DMS153 treated with DMSO at 0.1 percent for 48 hours (cell line): ENCODE measurements around the gene CDK6.

Experiments used
- DNase-seq: peaks from one replicate; lab custom pipeline; 2025; ENCODE audit not compliant: unreplicated experiment; lab: John Stamatoyannopoulos, UW

Gene CDK6

DNA sequence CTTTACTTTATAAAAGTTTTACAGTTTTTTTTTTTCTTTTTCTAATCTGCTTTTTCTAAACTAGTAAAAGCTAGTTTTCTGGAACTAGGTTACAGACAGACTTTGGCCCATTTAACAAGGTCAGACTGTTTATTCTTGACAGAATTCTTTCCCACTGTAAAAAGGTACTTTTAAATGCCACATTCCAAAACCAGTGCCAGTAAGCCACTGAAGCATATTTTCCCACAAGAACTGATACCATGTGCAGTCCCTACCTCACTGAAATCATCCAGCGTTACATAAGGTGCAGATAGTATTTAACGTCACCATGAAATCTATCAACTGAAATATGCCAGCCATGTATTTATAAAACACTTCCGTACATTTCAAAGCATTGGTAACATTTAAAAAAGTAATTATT is 121.6 kb downstream of the CDK6 start:
- no peak for DNase-seq

DNA sequence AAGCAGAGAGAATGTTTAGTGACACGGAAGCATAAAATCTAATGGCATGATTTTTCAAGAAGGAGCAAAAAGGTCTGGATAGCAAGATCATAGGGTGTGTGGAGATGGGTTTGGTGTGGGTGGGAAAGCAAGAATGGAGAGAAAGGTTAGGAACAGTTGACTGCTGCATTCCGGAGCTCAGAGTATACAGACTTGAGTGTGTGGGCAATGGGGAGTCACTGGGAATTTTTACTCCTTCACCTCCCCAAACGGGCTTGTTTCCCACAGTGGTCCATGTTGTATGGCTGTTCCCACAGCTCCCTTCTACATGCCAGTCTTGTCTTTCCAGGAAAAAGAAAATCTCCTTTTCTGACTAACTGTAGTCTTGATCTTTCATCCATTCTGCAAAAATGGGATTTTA is 122.1 kb downstream of the CDK6 start:
- DNase-seq, result no peak

DNA sequence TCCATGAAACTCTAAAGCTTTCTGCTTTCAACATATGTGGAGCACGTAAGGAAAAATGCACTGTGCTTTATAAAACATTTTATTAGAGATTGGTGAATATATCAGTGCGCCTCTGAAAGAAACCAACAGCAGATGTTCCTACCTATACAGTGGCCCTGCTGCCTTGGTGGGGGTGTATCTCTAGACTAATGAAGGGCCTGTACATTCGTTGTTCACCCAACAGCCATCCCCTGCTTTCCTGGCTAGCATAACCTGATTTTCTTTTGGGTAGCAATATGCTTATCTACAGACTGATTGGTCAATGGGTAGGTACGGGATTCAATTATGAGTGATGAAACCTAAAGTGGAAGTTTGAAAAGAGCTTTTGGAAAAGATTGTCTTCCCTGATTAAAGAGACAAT is 126.5 kb downstream of the CDK6 start:
- no peak for DNase-seq

DNA sequence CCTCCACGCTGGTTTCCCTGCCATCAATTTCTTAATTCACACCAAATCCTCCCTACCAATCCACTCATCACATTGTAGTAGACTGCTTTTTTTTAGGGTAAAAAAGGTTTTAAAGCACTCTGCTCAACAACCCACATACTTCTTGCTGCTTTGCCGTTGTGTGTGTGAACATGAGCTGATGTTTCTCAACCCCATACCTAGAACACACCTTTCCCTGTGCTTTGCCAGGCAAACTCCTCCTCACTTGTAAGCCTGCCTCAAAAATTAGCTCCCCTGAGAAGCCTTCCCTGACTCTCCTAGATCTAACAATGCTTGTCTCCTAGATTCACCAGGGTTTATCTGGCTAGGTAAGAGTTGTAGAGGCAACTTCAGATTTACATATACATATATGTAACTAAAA is 127.2 kb downstream of the CDK6 start:
- no peak for DNase-seq

DNA sequence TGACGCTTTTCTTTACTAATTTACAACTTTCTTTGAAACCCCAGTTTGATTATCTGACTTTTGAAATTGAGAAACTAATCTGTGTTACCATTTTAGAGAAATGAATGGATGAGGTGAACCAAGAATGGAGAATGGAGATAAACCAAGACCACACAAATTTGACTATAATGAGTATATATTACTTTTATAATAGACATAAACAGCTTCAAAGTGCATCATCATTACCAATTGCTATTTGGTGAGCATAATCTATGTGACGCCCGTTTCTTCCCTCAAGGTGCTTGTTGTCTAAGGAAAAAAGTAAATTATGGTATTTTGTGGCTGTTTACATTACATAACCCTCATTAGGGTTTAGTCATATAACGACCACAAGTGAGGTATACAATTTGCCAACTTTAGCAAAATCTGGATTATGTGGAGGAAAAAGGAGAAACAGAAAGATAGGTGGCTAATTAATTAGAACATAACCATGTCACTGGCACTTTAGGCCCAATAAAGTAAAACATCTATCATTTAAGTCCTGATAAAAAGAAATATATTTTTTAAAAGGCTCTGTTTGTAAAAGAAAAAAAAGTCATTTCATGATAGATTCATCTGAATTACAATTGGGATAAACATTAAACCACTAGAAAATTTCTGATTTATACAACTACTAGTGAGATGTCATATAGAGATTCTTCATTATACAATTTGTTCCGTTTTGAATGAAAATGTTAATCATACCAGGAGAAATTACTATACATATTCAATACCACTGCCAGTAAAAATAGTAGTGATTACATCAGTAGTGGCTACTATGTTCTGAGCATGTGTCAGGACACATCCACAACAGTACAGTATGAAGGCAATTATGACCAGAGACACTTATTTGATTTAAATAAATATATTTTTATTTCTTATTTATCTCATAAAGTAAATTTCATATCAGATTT is 128.0 kb downstream of the CDK6 start:
- no peak for DNase-seq

DNA sequence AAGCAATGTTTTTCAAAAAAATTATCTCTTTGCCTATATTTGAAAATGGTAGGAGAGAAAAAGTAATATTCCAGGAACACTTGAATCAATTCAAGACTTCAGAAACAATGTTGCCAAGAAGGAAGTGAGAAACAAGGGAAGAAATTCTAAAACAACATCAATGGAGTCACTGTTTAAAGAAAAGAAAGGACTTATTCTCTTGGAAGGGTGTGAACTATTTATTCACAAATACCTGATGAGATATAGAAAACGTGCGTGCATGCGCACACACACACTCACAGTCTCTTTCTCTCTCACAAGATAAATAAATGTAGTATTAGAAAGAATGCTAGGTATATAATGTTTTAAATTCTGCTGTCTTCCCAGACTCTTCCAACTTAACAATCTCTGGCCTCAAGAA is 128.9 kb downstream of the CDK6 start:
- no peak for DNase-seq

DNA sequence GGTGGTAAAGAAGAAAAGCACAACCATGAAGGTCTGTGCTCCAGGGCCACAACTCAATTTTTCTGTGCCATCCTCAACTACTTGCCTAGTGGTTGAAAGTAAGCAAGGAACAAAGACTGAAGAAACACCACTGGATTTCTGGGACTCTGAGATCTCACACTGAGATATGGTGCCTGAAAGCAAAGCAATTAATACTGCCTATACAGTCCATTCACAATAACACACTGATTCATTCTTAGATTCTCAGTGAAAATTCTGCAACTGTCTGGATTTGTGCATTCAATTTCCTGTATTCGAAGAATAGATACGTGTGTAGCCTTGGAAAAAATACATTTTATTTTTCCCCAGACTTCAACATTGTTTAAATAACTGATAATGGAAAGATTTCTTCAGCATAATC is 129.8 kb downstream of the CDK6 start:
- no peak for DNase-seq

DNA sequence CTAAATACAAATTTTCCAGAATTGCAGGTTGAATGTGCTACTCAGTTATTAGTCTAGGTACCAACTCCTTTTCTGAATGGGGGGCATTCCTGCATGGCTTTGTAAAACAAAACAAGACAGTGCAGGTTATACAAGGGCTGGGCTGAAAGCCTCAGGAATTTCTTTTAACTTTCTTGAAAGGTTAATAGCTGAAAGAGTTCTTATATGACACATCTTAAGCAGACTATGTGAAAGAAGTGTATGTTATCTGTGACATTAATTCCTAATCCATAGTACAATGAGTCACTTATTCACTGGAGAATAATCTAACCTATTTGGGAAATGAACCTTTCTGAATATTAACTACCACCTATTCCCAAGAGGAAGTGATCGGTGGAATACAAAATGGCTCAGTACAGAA is 130.5 kb downstream of the CDK6 start:
- DNase-seq, result no peak

DNA sequence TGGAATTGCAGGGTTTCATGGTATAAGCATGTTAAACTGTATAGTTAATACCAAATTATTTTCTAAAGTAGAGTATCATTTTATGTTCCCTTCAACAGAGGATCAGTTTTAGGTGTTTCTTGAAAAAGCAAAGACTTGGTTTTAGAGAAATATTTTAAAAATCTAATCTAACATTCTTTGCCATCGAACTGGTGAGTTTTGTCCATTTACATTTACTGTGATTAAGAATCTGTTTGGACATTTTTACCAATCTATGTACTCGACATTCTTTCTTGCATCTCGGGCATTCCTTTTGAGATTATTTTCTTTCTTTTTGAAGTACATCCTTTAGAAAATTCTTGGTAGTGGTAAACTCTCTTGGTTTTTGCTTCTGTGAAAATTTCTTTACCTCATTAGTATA is 131.5 kb downstream of the CDK6 start:
- no peak for DNase-seq

DNA sequence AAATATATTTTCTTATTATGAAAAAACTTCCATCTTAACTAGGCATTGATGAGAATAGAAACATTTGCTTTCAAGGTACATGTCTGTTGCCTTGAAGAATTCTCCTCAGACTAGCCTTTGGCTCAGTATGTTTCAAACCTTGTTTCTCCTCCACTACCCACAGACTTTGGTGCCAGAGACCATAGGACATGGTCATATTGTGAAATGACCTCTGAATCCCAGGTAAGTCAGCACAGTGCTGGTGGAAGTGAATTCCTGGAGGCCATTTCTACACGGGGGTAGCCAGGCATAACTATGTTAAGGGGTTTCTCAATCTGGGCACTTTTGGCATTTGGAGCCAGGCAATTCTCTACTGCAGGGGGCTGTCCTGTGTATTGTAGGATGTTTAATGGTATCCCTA is 133.8 kb downstream of the CDK6 start:
- no peak for DNase-seq

DNA sequence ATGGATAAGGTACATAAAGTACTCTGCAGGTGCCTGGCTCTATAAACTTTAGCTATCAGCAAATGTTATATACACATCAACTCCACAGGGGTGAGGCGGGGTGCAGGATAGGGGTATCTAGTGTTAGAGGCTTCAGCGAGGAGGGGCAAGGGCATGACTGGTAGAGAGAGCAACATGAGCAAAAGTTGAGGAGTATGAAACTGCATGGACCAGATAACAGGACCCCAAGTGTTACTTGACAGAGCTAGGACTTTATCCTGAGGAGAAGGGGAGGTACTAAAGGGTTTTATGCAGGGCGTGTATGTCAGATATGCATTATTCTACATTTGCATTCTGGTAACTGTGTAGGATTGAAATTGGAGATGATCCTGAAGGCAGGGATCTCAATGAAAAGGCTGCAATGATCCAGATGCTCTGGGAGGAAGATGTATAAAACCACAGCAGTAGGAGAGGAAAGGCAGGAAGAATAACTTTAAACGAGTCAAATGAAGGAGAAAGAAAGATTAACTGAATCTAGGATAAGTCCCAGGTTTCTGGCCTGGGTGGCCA is 136.3 kb downstream of the CDK6 start:
- DNase-seq, result no peak

DNA sequence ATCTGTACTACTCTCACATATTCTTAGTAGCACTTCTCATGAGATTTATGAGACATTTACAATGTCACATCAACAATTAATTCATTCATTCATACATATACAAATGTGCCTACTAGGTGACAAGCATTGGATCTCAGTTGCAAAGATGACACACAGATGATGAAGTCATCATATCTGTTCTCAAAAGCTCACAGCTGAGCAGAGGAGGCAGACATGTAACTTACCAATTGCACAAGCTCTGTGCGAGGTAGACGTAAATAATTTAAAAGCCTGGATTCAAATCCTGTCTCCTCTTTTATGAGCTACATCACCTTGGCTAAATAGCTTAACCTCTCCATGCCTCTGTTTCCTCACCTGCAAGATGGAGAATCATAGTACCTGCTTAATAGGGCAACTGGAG is 136.8 kb downstream of the CDK6 start:
- DNase-seq, result no peak

DNA sequence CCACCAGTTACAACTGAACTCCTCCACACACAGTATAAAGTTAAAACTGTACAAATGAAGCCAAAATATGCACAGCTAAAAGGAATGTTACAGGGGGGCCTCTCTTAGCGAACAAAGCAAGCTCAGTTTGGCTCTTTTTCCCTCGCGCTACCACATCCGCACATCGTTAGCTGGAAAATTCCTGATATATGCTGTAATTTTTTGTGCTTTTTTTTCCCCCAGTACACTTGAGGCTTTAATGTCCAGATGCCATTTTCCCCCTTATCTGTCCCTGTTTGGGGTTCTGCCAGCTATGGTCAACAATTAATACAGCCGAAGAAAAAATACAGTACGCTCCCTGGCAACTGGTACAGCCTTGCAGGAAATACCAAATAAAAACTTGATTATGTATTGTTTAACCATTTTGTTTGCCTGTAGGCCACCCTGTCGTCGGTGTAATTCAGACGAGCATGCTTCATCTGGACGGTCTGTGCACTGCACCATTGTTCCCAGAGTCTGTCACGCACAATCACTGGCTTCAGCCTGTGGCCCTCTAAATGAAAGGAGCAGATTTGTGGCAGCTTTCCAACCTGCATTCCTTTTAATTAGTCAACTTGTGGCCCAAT is 138.0 kb downstream of the CDK6 start:
- peak; percentile 56 for DNase-seq

DNA sequence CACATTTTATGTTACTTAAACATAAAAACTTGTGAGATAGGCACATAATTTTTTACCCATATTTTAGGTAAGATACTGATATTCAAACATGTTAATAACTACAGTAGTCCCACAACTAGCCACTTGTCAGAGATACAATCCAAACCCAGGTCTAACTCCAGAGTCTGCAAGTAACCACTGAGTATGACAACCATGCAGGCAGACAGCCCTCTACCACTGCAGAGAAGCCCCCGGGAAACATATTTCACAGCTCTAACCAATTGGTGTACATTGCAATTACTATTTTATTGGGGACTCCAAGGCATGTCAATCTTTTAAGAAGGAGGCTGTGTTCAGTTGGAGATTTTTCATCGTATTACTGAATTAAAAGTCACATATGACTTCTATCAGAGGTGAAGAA is 139.0 kb downstream of the CDK6 start:
- DNase-seq, result no peak

DNA sequence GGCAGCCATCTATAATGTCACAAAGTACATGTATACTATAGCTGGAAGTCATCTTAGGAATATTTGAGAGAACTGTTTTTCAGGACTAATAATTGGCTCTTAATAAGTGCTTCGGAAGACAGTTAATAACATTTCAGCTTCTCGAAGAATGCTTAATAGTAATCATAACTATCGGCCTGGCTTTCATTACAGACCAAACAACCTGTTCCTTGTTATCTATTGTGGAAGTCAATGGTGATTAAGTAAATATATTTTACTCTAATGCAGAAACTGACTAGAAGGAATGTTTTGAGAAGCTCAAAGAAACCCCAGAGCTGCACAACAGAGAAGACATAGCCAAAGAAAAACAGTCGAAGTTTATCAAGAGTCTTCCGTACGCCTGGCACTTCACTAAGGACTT is 139.4 kb downstream of the CDK6 start:
- DNase-seq, result no peak

DNA sequence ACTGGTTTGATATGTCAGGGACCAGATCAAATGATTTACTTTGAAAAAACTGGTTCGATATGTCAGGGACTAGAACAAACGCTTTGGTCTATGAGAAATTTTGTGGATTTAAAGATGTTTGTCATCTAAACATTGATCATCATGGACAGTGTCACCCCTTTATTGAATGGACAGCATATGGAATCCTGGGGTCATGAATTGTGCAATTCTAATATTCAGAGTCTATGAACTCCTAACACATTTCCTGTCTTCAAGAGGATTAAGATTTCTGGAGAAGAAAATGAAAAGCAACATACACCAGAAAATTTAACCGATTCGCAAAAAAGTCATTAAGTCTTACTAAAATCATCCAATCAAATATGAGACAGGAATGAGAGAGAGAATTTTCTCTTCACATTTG is 139.8 kb downstream of the CDK6 start:
- DNase-seq, result no peak

DNA sequence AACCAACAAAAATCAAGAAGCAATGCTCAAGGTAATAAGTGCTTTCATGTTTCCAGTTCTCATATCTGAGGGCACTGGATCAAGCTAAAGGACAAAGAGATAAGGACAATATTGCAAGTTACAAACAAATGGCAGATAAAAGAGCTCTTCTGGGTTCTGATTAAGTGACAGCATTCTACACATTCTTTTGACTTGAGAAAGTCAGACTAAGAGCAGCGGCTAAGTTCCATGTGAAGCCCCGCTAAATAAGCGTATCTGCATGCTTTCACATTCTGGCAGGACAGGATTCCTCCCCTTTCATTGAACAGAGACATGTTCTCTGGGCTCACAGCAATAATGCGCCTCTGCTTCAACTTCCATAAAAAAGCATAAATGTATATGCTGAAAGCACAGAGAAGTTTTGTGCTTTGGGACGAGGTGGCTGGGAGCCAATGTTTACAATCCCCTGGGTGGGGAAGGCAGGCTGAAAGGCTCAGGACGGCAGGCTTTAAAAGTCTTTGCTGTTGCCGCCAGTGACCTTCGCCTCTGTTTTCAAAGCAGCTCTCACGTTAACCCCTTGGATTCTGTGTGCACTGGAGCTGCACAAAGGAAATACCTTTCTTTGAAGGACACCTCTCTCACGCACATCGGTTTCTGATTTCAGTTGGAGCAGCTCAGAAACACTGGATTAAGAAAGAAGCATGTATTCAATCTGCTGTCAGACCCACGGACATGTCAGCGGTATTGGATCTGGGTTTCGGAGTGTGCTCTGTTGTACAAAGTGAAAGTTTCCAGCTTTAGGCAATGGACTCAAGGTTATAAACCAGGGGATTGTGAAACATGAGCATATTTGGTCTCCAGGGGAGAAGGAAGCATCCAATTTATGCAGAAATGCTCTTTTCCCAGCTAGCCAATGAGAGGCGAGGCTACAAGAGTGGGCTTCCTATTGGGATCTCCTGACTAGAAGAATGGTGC is 140.8 kb downstream of the CDK6 start:
- peak; percentile 15 for DNase-seq

DNA sequence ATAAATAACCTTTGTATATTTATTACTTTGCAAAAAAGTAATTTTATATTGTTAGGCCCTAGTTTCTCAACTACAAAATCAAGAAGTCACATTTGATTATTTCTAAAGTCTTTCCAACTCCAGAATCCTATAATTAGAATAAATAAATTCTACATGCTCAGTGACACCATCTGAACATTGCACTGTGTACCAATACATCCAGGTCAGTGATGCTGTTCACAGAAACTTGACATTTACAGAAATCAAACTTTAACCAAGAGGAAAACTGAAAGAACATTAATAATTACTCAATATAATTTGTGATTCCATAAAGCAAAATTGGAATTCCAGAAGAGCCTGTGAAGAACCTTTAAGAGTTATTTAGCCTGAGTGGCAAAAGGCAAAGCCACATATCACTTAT is 142.2 kb downstream of the CDK6 start:
- no peak for DNase-seq

DNA sequence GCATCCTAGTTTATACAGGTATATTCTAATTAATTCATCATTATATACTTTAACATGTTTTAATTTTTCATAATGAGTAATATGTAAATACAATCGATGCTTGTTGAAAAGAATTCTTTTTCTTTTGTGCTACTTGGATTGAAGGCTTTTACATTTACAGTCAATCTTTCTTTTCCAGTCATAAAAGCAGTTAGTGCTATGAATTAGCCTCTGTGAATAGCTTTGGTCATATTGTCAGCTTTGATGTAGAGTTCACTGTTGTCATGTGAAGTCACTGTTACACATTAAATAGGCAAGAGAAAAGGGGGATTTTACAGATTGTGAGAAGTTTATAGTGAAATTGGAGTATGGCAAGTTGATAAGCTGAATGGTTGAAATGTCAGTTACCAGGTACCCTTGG is 142.9 kb downstream of the CDK6 start:
- no peak for DNase-seq

DNA sequence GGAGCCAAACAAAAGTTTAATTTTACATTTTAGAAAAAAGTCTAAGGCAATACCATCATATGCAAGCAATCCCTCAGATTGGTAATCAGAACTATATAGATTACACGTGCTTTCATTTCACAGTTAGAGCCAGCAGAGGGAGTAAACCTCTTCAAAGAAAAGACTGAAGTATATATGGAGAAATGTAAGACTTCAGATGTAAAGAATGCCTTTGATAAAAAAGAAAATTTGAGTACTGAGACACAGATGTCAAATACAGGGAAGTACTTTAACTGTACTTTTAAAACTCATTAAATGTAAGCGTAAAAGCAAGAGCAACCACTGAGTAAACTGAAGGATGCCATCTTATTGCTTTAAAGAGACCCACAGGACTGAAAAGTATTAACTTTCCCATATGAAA is 144.8 kb downstream of the CDK6 start:
- DNase-seq, result peak; percentile 54
